PFSK-1 (cell line): Measurements from ENCODE around the gene VMP1.

ENCODE experiments used
- FOXP2 ChIP-seq: optimal IDR thresholded peaks from 2 replicates; pipeline ENCODE3; 2011; ENCODE audit warnings: borderline replicate concordance, control low read depth, inconsistent platforms; ENCODE audit not compliant: insufficient read depth; ENCODE audit errors: extremely low read length, extremely low read depth
- TAF1 ChIP-seq: IDR thresholded peaks from 2 replicates; pipeline ENCODE4 v1.6.1; 2012; ENCODE audit warnings: low read length, control low read depth, borderline replicate concordance; ENCODE audit not compliant: insufficient read depth

GRCh38 chr17:59838052-59838916 lies 130.8 kb downstream of the VMP1 start:
- TF ChIP-seq TAF1 = no peak
- no peak for TF ChIP-seq FOXP2
